Osteoblast (primary cell): ENCODE results near the gene ATM. TPM values are rescaled to one million over a fixed set of nuclear protein-coding genes. Genes with fewer than 3 reads are reported as not detected.

ENCODE experiments used
- DNase-seq: peaks from one replicate; pipeline ENCODE4 v3.0.0; 2011; ENCODE audit warnings: low spot score, mixed read lengths; ENCODE audit not compliant: insufficient read length; ENCODE audit errors: missing footprints
- H2AFZ ChIP-seq: 2 replicates; pipeline ENCODE4 v1.6.0; 2011; ENCODE audit warnings: mild to moderate bottlenecking, low read length
- H3K27ac ChIP-seq: 2 replicates; pipeline ENCODE4 v1.5.1; 2011; ENCODE audit warnings: mild to moderate bottlenecking, low read depth, low read length, moderate library complexity
- H3K27me3 ChIP-seq: 2 replicates; pipeline ENCODE4 v1.6.0; 2012; ENCODE audit warnings: mild to moderate bottlenecking, control low read depth, inconsistent platforms, low read length, moderate library complexity; ENCODE audit not compliant: insufficient read depth
- H3K36me3 ChIP-seq: 2 replicates; pipeline ENCODE4 v1.5.1; 2011; ENCODE audit warnings: mild to moderate bottlenecking, low read length, control low read depth, moderate library complexity; ENCODE audit not compliant: insufficient read depth
- H3K4me1 ChIP-seq: 2 replicates; pipeline ENCODE4 v1.5.1; 2011; ENCODE audit warnings: mild to moderate bottlenecking, low read length, control low read depth, moderate library complexity; ENCODE audit not compliant: insufficient read depth
- H3K4me2 ChIP-seq: 2 replicates; pipeline ENCODE4 v1.6.0; 2011; ENCODE audit warnings: mild to moderate bottlenecking, low read length; ENCODE audit not compliant: insufficient read depth
- H3K4me3 ChIP-seq: fragments of 200-600 bp; sonication (generic); 3 replicates; pipeline ENCODE4 v1.5.1; 2012; ENCODE audit warnings: mild to moderate bottlenecking, low read length, inconsistent platforms; ENCODE audit not compliant: insufficient read depth
- H3K79me2 ChIP-seq: 2 replicates; pipeline ENCODE4 v1.6.0; 2012; ENCODE audit warnings: mild to moderate bottlenecking, low read length, control low read depth, inconsistent platforms; ENCODE audit not compliant: insufficient read depth
- H3K9me3 ChIP-seq: 2 replicates; pipeline ENCODE4 v1.5.1; 2011; ENCODE audit warnings: low read depth, low read length, control low read depth
- H4K20me1 ChIP-seq: 2 replicates; pipeline ENCODE4 v1.6.0; 2012; ENCODE audit warnings: mild to moderate bottlenecking, low read length, control low read depth; ENCODE audit not compliant: insufficient read depth
- CTCF ChIP-seq: IDR thresholded peaks from 2 replicates; pipeline ENCODE4 v1.5.1; 2011; ENCODE audit warnings: mild to moderate bottlenecking, low read depth, low read length, moderate library complexity; ENCODE audit errors: extremely low read depth
- total RNA-seq: library from RNA; depleted of rRNA; stranded (reverse); fragments of >200 nt; gene quantifications from 2 replicates; pipeline ENCODE4 v1.2.3, GENCODE V29; 2012

ATM gene
- total RNA-seq, 1 donor, result 172 TPM

DNA sequence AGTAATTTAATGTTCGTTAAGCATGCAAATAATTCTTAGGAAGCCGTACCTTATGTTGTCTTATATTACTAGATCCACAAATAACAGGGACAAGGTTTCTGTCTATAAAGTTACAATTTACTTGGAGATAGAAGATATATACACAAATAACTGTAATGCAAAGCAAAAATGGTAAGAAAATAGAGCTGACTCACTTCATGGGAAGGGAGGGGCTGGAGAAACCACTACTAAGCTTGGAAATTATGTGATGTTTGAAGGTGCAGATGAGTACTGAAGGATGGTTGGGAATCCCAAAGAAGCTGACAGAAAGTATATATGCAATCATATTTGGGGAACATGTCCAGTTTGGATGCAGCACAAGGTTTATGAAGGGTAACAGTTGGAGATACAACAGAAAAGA, 4.4 kb upstream of the ATM start:
- Histone ChIP-seq H3K27me3 (no peaks in the 10 kb centered on the region), H4K20me1 (no peaks in the 10 kb centered on the region), H2AFZ (no peak overlapping the region), H3K4me2 (no peak overlapping the region), H3K4me1 (peaks cover 12% of the 10 kb centered on the region), H3K36me3 (no peaks in the 10 kb centered on the region), H3K4me3 (no peak overlapping the region), H3K9me3 (no peaks in the 10 kb centered on the region), H3K79me2 (peaks cover 80% of the 10 kb centered on the region), H3K27ac (no peak overlapping the region)
- TF ChIP-seq CTCF, result no peak
- peak; percentile 64 for DNase-seq

DNA sequence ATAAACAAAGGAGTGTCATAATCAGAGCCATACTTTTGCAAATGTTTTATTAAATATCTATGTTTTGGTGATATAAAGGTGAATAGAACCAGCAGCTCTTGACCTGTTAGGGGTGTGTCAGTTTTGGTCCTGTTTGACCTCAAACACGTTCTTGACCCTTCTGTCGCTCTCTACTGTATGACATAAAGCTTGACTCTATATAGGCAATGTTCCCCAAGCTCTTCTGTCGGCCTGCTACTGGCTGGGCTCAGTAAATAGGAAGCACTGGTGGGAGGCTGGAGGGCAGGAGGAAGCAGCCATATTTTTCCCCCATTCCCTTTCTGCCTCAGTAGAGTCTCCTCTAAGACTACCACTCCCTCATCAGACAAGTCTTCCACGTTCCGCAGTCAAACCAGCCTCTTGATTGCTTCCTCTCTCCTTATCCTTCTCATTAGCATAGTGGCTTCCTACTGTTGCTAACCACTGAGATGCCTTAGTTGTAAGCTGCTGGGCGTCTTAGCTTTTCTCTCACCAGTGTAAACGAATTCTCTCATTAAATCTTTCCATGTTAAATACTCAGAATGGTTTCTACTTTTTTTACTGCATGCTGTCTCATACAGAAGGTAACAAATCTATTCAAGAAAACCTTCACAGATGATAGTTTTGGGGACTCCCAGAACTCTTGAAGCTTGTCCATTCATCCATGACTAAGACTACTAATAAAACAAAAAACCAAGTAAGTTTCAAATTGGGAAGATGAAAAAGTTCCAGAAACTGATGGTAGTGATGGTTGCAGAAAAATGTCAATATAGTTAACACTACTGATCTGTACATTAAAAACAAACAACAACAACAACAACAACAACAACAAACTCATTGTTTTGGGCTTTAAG, 3.7 kb upstream of the ATM start:
- Histone ChIP-seq H4K20me1 (no peaks in the 10 kb centered on the region), H3K4me1 (peaks cover 16% of the 10 kb centered on the region), H3K4me2 (no peak overlapping the region), H3K27ac (no peak overlapping the region), H3K27me3 (no peaks in the 10 kb centered on the region), H3K79me2 (peaks cover 80% of the 10 kb centered on the region), H3K4me3 (no peak overlapping the region), H3K9me3 (no peaks in the 10 kb centered on the region), H3K36me3 (no peaks in the 10 kb centered on the region), H2AFZ (no peak overlapping the region)
- DNase-seq, result no peak
- TF ChIP-seq CTCF, result no peak

DNA sequence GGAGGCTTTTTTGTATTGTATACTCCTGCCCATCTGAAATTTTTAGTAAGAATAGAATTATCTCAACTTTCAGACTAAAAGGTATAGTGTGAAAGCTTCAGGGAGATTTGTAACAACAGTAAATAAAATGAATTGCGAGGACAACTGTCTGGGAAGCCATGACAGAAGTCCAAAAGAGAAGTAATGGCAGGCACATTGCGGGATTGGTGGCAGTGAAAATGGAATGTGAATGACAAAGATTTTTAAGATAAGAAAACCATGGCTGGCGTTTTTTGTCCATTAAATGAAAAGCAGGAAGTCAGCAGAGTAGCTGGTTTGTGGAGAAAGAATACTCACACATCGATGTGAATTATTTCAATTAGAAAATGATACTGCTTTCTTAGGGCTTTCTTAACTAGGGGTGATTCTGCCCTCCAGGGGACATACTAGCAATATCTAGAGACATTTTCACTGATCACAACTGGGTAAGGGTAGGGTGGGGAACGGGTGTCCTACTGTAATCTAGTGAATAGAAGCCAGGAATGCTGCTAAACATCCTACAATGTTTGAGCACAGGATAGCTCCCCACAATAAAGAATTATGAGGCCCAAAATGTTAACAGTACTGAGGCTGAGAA, 2.0 kb upstream of the ATM start:
- H3K4me2 ChIP-seq, result peak overlapping the region; percentile 93
- peaks cover 28% of the 10 kb centered on the region for H3K4me1 ChIP-seq
- no peaks in the 10 kb centered on the region for H3K36me3 ChIP-seq
- H4K20me1 ChIP-seq, result no peaks in the 10 kb centered on the region
- H3K9me3 ChIP-seq, result no peaks in the 10 kb centered on the region
- DNase-seq, result no peak
- H2AFZ ChIP-seq, result peak overlapping the region; percentile 98
- peak overlapping the region; percentile 93 for H3K4me3 ChIP-seq
- peak overlapping the region; percentile 95 for H3K27ac ChIP-seq
- H3K27me3 ChIP-seq, result no peaks in the 10 kb centered on the region
- no peak for TF ChIP-seq CTCF
- peaks cover 83% of the 10 kb centered on the region for H3K79me2 ChIP-seq

DNA sequence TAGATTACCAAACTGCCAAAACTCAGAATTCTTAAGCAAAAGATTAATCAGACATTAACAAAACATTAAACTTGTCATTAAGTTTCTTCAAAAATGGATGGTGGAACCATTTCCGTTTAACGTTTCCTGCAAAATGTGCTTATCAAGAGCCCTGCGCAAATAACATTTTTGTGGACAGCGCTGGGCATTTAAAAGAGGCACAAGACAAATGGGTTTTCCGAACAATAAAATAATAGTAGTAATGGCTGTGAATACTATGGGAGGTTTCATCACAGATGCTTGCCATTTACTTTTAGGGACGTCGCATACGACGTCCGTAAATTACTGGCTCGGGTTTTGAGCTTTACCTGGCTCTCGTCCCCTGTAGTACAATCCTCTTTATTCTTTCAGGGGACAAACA, 1.5 kb upstream of the ATM start:
- peak overlapping the region; percentile 95 for H3K27ac ChIP-seq
- no peak for DNase-seq
- H3K4me2 ChIP-seq, result peak overlapping the region; percentile 93
- H3K4me1 ChIP-seq, result peaks cover 28% of the 10 kb centered on the region
- no peaks in the 10 kb centered on the region for H4K20me1 ChIP-seq
- no peaks in the 10 kb centered on the region for H3K27me3 ChIP-seq
- H3K4me3 ChIP-seq, result peak overlapping the region; percentile 93
- H2AFZ ChIP-seq, result peak overlapping the region; percentile 98
- no peaks in the 10 kb centered on the region for H3K9me3 ChIP-seq
- peaks cover 83% of the 10 kb centered on the region for H3K79me2 ChIP-seq
- H3K36me3 ChIP-seq, result no peaks in the 10 kb centered on the region
- TF ChIP-seq CTCF, result no peak
